A549 (cell line): Measurements from ENCODE around the gene NOC4L. TPM values are rescaled to one million over a fixed set of nuclear protein-coding genes. Genes with fewer than 3 reads are reported as not detected.

Experiments used
- ATAC-seq, 2 experiments: fragments of 200-7000 bp in 1 of 2; fragments of >200 bp in 1 of 2; cut with Nextera tagmentation in 1 of 2; cut with Tn5 transposase in 1 of 2; 3 replicates each; pipeline versions ENCODE4 v1.8.0 to v1.9.1; 2018 to 2020; ENCODE audit warnings: mild to moderate bottlenecking in 1 of 2, moderate library complexity in 1 of 2
- CTCF ChIA-PET: fragments of 300-600 bp; sonication (Branson Sonifier 250); formaldehyde crosslinking; extraction: SDS; loops from one replicate; lab custom pipeline; 2021; ENCODE audit warnings: antibody characterized with exemption, inconsistent platforms; lab: Yijun Ruan, JAX
- POLR2A ChIA-PET: fragments of 350-600 bp; formaldehyde crosslinking; extraction: SDS; loops from one replicate; lab custom pipeline; 2021; ENCODE audit warnings: antibody characterized with exemption, inconsistent platforms; lab: Yijun Ruan, JAX
- DNase-seq, 2 experiments: peaks; one replicate each; pipeline versions ENCODE4 v3.0.0 to v3.0.0-alpha.2; 2011 to 2016; ENCODE audit warnings: low read depth in 1 of 2, low spot score in 1 of 2
- FAIRE-seq: peaks from 2 replicates; lab custom pipeline; 2011; peaks lifted over from hg19 to GRCh38; lab: Jason Lieb, UNC
- H3K27ac ChIP-seq, 2 experiments: fragments of >200 bp; sonication (Bioruptor Twin); formaldehyde crosslinking; 3 replicates each; pipeline ENCODE4 v1.5.1; 2016 to 2017
- H3K4me1 ChIP-seq: fragments of >200 bp; sonication (Bioruptor Twin); formaldehyde crosslinking; 3 replicates; pipeline ENCODE4 v1.6.1; 2016
- H3K4me2 ChIP-seq: fragments of >200 bp; sonication (Bioruptor Twin); formaldehyde crosslinking; 3 replicates; pipeline ENCODE4 v1.6.1; 2016
- H3K4me3 ChIP-seq: fragments of >200 bp; sonication (Bioruptor Twin); formaldehyde crosslinking; 3 replicates; pipeline ENCODE4 v1.5.1; 2016
- H3K9me3 ChIP-seq: fragments of >200 bp; sonication (Bioruptor Twin); formaldehyde crosslinking; 3 replicates; pipeline ENCODE4 v1.6.1; 2016
- ATOH8 ChIP-seq: fragments of 250-450 bp; sonication (Bioruptor Pico); IDR thresholded peaks from 2 replicates; pipeline ENCODE4 v1.5.0; 2020; ENCODE audit warnings: low read depth, mild to moderate bottlenecking, moderate library complexity
- BCL3 ChIP-seq: fragments of >200 bp; sonication (Bioruptor Twin); formaldehyde crosslinking; IDR thresholded peaks from 3 replicates; pipeline ENCODE4 v1.6.1; 2016
- BHLHE40 ChIP-seq: IDR thresholded peaks from 2 replicates; pipeline ENCODE4 v1.6.1; 2012; ENCODE audit warnings: low read depth, low read length, inconsistent platforms
- CHD4 ChIP-seq: fragments of 200-600 bp; sonication (generic); IDR thresholded peaks from 2 replicates; pipeline ENCODE4 v1.6.1; 2016; ENCODE audit warnings: antibody characterized with exemption, mild to moderate bottlenecking, borderline replicate concordance
- E2F6 ChIP-seq: IDR thresholded peaks from 2 replicates; pipeline ENCODE4 v1.6.1; 2012; ENCODE audit warnings: low read depth, borderline replicate concordance
- EHMT2 ChIP-seq: fragments of 200-600 bp; sonication (generic); IDR thresholded peaks from 2 replicates; pipeline ENCODE4 v1.6.1; 2016; ENCODE audit warnings: antibody characterized with exemption, low read depth, mild to moderate bottlenecking, moderate library complexity
- ELK1 ChIP-seq: fragments of 150-350 bp; IDR thresholded peaks from 2 replicates; pipeline ENCODE4 v1.6.1; 2014; ENCODE audit warnings: low read depth, mild to moderate bottlenecking, low read length
- EP300 ChIP-seq, 2 experiments: fragments of >200 bp; sonication (Bioruptor Twin); formaldehyde crosslinking; IDR thresholded peaks; 2 replicates in 1 of 2; 3 replicates in 1 of 2; pipeline ENCODE4 v1.6.1; 2016 to 2017
- ESRRA ChIP-seq: fragments of 150-350 bp; IDR thresholded peaks from 2 replicates; pipeline ENCODE4 v1.6.1; 2014; ENCODE audit warnings: mild to moderate bottlenecking, low read length, borderline replicate concordance
- FOSB ChIP-seq: fragments of 250-450 bp; sonication (Bioruptor Pico); IDR thresholded peaks from 2 replicates; pipeline ENCODE4 v1.5.0; 2020; ENCODE audit warnings: mild to moderate bottlenecking, moderate library complexity
- HES2 ChIP-seq: fragments of >200 bp; sonication (Bioruptor Twin); formaldehyde crosslinking; IDR thresholded peaks from 2 replicates; pipeline ENCODE4 v1.6.1; 2016
- HEYL ChIP-seq: fragments of 250-450 bp; sonication (Bioruptor Pico); IDR thresholded peaks from 2 replicates; pipeline ENCODE4 v1.8.0; 2021; ENCODE audit warnings: mild to moderate bottlenecking, moderate library complexity
- HOXA7 ChIP-seq: fragments of 250-450 bp; sonication (Bioruptor Pico); IDR thresholded peaks from 2 replicates; pipeline ENCODE4 v1.5.0; 2020; ENCODE audit warnings: mild to moderate bottlenecking, moderate library complexity
- HOXB5 ChIP-seq: fragments of 250-450 bp; sonication (Bioruptor Pico); IDR thresholded peaks from 2 replicates; pipeline ENCODE4 v1.5.0; 2020; ENCODE audit warnings: mild to moderate bottlenecking, moderate library complexity
- JUNB ChIP-seq: fragments of >200 bp; sonication (Bioruptor Twin); formaldehyde crosslinking; IDR thresholded peaks from 2 replicates; pipeline ENCODE4 v1.6.1; 2016
- KDM5A ChIP-seq: fragments of 200-600 bp; sonication (generic); IDR thresholded peaks from 2 replicates; pipeline ENCODE4 v1.6.1; 2016; ENCODE audit warnings: antibody characterized with exemption, mild to moderate bottlenecking
- MAZ ChIP-seq: fragments of 150-350 bp; IDR thresholded peaks from 2 replicates; pipeline ENCODE4 v1.6.1; 2014; ENCODE audit warnings: antibody characterized with exemption, low read depth, low read length, borderline replicate concordance
- MYC ChIP-seq: IDR thresholded peaks from 2 replicates; pipeline ENCODE4 v1.6.1; 2012; ENCODE audit warnings: mild to moderate bottlenecking, inconsistent platforms, low read length, improper control_type of control experiment, borderline replicate concordance
- NPAS2 ChIP-seq: fragments of 250-450 bp; sonication (Bioruptor Pico); IDR thresholded peaks from 2 replicates; pipeline ENCODE4 v1.8.0; 2022; ENCODE audit warnings: mild to moderate bottlenecking, moderate library complexity, borderline replicate concordance
- POLR2A ChIP-seq: IDR thresholded peaks from 2 replicates; pipeline ENCODE4 v1.6.1; 2012; ENCODE audit warnings: mild to moderate bottlenecking, low read length
- POLR2AphosphoS2 ChIP-seq: conservative IDR thresholded peaks from 2 replicates; pipeline ENCODE4 v1.6.1; 2012; ENCODE audit warnings: low read length, improper control_type of control experiment, inconsistent platforms
- RCOR1 ChIP-seq: fragments of 150-350 bp; IDR thresholded peaks from 2 replicates; pipeline ENCODE4 v1.6.1; 2014; ENCODE audit warnings: antibody characterized with exemption, low read length, low read depth
- RFX5 ChIP-seq: fragments of 450-650 bp; IDR thresholded peaks from 2 replicates; pipeline ENCODE4 v1.7.1; 2014; ENCODE audit warnings: antibody characterized with exemption, mild to moderate bottlenecking, moderate library complexity
- TP53 ChIP-seq: fragments of 250-450 bp; sonication (Bioruptor Pico); IDR thresholded peaks from 2 replicates; pipeline ENCODE4 v1.5.0; 2021; ENCODE audit warnings: mild to moderate bottlenecking, moderate library complexity
- USF2 ChIP-seq: fragments of 450-650 bp; IDR thresholded peaks from 2 replicates; pipeline ENCODE4 v1.6.1; 2014; ENCODE audit warnings: antibody characterized with exemption
- ZC3H11A ChIP-seq: fragments of 450-650 bp; IDR thresholded peaks from 2 replicates; pipeline ENCODE4 v1.6.1; 2014; ENCODE audit warnings: antibody characterized with exemption, mild to moderate bottlenecking
- ZFP36 ChIP-seq: fragments of 450-650 bp; IDR thresholded peaks from 2 replicates; pipeline ENCODE4 v1.6.1; 2014; ENCODE audit warnings: borderline replicate concordance; ENCODE audit not compliant: partially characterized antibody
- ZNF302 ChIP-seq: fragments of 250-450 bp; sonication (Bioruptor Pico); IDR thresholded peaks from 2 replicates; pipeline ENCODE4 v1.9.0; 2021; ENCODE audit warnings: inconsistent platforms, mild to moderate bottlenecking, moderate library complexity
- WGBS: methylation state at CpG from one replicate; pipeline ENCODE4 v1.1.6; 2017; ENCODE audit errors: missing lambda C conversion rate; 5-methylcytosine and 5-hydroxymethylcytosine counted together
- polyA plus RNA-seq, 4 experiments: library from polyadenylated mRNA; depleted of rRNA in 3 of 4; stranded (reverse); fragments of >200 nt; fragmentation: RNase III in 1 of 4; extraction: RNeasy Plus Mini Kit Qiagen cat#74134 plus additional on column Dnase treatment in 1 of 4; gene quantifications; 2 replicates in 3 of 4; 3 replicates in 1 of 4; pipeline ENCODE4 v1.2.3, GENCODE V29; 2011 to 2017

The NOC4L gene
- polyA plus RNA-seq, 2 of the 4 experiments (the other 2 are of a cell fraction): 12.1 to 34.1 TPM

GRCh38 chr12:132140501-132140900 lies 3.8 kb upstream of the NOC4L start:
- CTCF ChIA-PET: interaction anchor here (1.4 to 1.9 kb wide), 3 partner anchors 9 to 13 kb away, joined by 5 to 8 read pairs (median 5); no protein-coding TSS in a partner anchor

GRCh38 chr12:132140918-132141841 lies 3.1 kb upstream of the NOC4L start:
- Histone ChIP-seq H3K9me3 (no peaks in the 10 kb centered on the region), H3K27ac (no peak overlapping the region), H3K4me2 (no peak overlapping the region), H3K4me3 (no peak overlapping the region), H3K4me1 (peaks cover 16% of the 10 kb centered on the region; the same call in 2 of the 3 replicates)
- ChIA-PET CTCF (interaction anchor here (1.7 to 2.3 kb wide), 3 partner anchors 11 to 12 kb away, joined by 5 to 13 read pairs (median 8); no protein-coding TSS in a partner anchor), POLR2A (no interaction called here)
- 85% methylated on average over 30 of the region's 38 CpGs for WGBS
- ATAC-seq (no peak), DNase-seq (no peak), FAIRE-seq (no peak)
- TF ChIP-seq MYC (no peak), ELK1 (no peak), HEYL (CRISPR knock-in tag) (no peak), USF2 (no peak), BHLHE40 (no peak), RFX5 (no peak), RCOR1 (no peak), ATOH8 (CRISPR knock-in tag) (no peak), ESRRA (no peak), EHMT2 (no peak)

More at GRCh38 chr12:132140501-132140900, 3.8 kb upstream of the NOC4L start:
- FAIRE-seq (no peak), DNase-seq (no peak), ATAC-seq (no peak)
- H3K4me1 ChIP-seq: peaks cover 14% of the 10 kb centered on the region; the same call in 2 of the 3 replicates
- 82% methylated on average over 12 of the region's 15 CpGs for WGBS
- no peaks in the 10 kb centered on the region for H3K9me3 ChIP-seq
- no peak overlapping the region for H3K4me3 ChIP-seq
- POLR2A ChIA-PET: no interaction called here
- TF ChIP-seq CHD4 (no peak), KDM5A (no peak), E2F6 (no peak), HOXB5 (no peak), ESRRA (no peak), HOXA7 (no peak), TP53 (CRISPR knock-in tag) (no peak), ZNF302 (CRISPR knock-in tag) (no peak), ZC3H11A (no peak), MAZ (no peak), EP300 (IDR thresholded peaks at IDR 0.05) (no peak), FOSB (CRISPR knock-in tag) (no peak), POLR2A (no peak), BCL3 (no peak), JUNB (no peak), NPAS2 (CRISPR knock-in tag) (no peak), HES2 (no peak), POLR2AphosphoS2 (no peak), ZFP36 (no peak)
- H3K4me2 ChIP-seq: no peak overlapping the region
- H3K27ac ChIP-seq: no peak overlapping the region
